GM03348 (cell line): Measurements from ENCODE around the gene PARD3B.

Experiments
- DNase-seq: peaks from one replicate; pipeline ENCODE4 v3.0.0; 2012; ENCODE audit warnings: low spot score

Gene PARD3B

GRCh38 chr2:205346649-205347048 lies 801.4 kb downstream of the PARD3B start:
- DNase-seq: no peak

GRCh38 chr2:205347899-205348298 lies 802.6 kb downstream of the PARD3B start:
- DNase-seq: no peak

GRCh38 chr2:205352094-205352493 lies 806.8 kb downstream of the PARD3B start:
- peak; percentile 11 for DNase-seq

- DNase-seq: peak; percentile 25
Observed at GRCh38 chr2:205352593-205352992, 807.3 kb downstream of the PARD3B start.

GRCh38 chr2:205357732-205358131 lies 812.5 kb downstream of the PARD3B start:
- no peak for DNase-seq

GRCh38 chr2:205358351-205358815 lies 813.1 kb downstream of the PARD3B start:
- no peak for DNase-seq

- DNase-seq: no peak
Observed at GRCh38 chr2:205361272-205361671, 816.0 kb downstream of the PARD3B start.

GRCh38 chr2:205361970-205362369 lies 816.7 kb downstream of the PARD3B start:
- DNase-seq: no peak

- DNase-seq: no peak
Observed at GRCh38 chr2:205364261-205364660, 819.0 kb downstream of the PARD3B start.

GRCh38 chr2:205366336-205367060 lies 821.2 kb downstream of the PARD3B start:
- DNase-seq: no peak

- no peak for DNase-seq
Observed at GRCh38 chr2:205367331-205367935, 822.2 kb downstream of the PARD3B start.

- no peak for DNase-seq
Observed at GRCh38 chr2:205369813-205370212, 824.5 kb downstream of the PARD3B start.

- no peak for DNase-seq
Observed at GRCh38 chr2:205370726-205371125, 825.5 kb downstream of the PARD3B start.

- DNase-seq: no peak
Observed at GRCh38 chr2:205372141-205372540, 826.9 kb downstream of the PARD3B start.

GRCh38 chr2:205375461-205376448 lies 830.5 kb downstream of the PARD3B start:
- no peak for DNase-seq

- DNase-seq: no peak
Observed at GRCh38 chr2:205377324-205377723, 832.0 kb downstream of the PARD3B start.

GRCh38 chr2:205383601-205384000 lies 838.3 kb downstream of the PARD3B start:
- no peak for DNase-seq

GRCh38 chr2:205386109-205386508 lies 840.8 kb downstream of the PARD3B start:
- DNase-seq: peak; percentile 17

GRCh38 chr2:205387350-205388055 lies 842.2 kb downstream of the PARD3B start:
- no peak for DNase-seq

- no peak for DNase-seq
Observed at GRCh38 chr2:205390866-205391265, 845.6 kb downstream of the PARD3B start.

- DNase-seq: no peak
Observed at GRCh38 chr2:205401511-205401910, 856.2 kb downstream of the PARD3B start.

- DNase-seq: no peak
Observed at GRCh38 chr2:205402011-205402410, 856.7 kb downstream of the PARD3B start.
